Right lobe of liver (tissue), 6 donors: Measurements from ENCODE around the gene ZMYM4. TPM values are rescaled to one million over a fixed set of nuclear protein-coding genes. Genes with fewer than 3 reads are reported as not detected.

Source experiments
- ATAC-seq, 4 donors: fragments of 200-7000 bp; cut with Tn5 transposase; one replicate each; pipeline ENCODE4 v1.9.1; 2020; ENCODE audit warnings: mild to moderate bottlenecking in 4 of 4, moderate library complexity in 4 of 4
- DNase-seq, 3 donors: peaks; one replicate each; pipeline ENCODE4 v3.0.0-alpha.2; 2020
- H3K27ac ChIP-seq, 3 donors: fragments of 200-600 bp; one replicate each; pipeline ENCODE4 v1.8.0; 2022
- H3K27me3 ChIP-seq, 2 donors: fragments of 200-600 bp; one replicate each; pipeline ENCODE4 v1.8.0; 2022
- H3K36me3 ChIP-seq, 4 donors: fragments of 200-600 bp; sonication (generic) in 1 of 4; one replicate each; pipeline versions ENCODE4 v1.5.1 to v1.8.0; 2017 to 2022; ENCODE audit warnings: control low read depth in 1 of 4
- H3K4me1 ChIP-seq, 4 donors: fragments of 200-600 bp; sonication (generic) in 1 of 4; one replicate each; pipeline versions ENCODE4 v1.5.1 to v1.8.0; 2017 to 2022; ENCODE audit warnings: control low read depth in 1 of 4
- H3K4me3 ChIP-seq, 3 donors: fragments of 200-600 bp; one replicate each; pipeline ENCODE4 v1.8.0; 2022
- H3K9me3 ChIP-seq, 4 donors: fragments of 200-600 bp; sonication (generic) in 1 of 4; one replicate each; pipeline versions ENCODE4 v1.5.1 to v1.8.0; 2017 to 2022; ENCODE audit warnings: control low read depth in 1 of 4
- CTCF ChIP-seq, 4 donors: fragments of 200-600 bp in 3 of 4; fragments of 450-650 bp in 1 of 4; IDR thresholded peaks; one replicate each; pipeline versions ENCODE4 v1.5.1 to v1.8.0; 2016 to 2022; ENCODE audit warnings: antibody characterized with exemption in 4 of 4, mild to moderate bottlenecking in 2 of 4
- POLR2A ChIP-seq: fragments of 450-650 bp; IDR thresholded peaks from one replicate; pipeline ENCODE4 v1.6.1; 2017; ENCODE audit warnings: antibody characterized with exemption, mild to moderate bottlenecking
- WGBS: methylation state at CpG from one replicate; pipeline ENCODE4 v1.1.6; 2018; ENCODE audit warnings: low coverage, low lambda C conversion rate; ENCODE audit not compliant: insufficient coverage; ENCODE audit errors: missing lambda C conversion rate; 5-methylcytosine and 5-hydroxymethylcytosine counted together
- intact Hi-C, 2 donors: fragments of 100-400 bp; cut with DNase I; formaldehyde crosslinking; loops; one replicate each; pipeline versions ENCODE4 v1.11.2 to v1.14.1; 2022
- total RNA-seq, 6 experiments: library from RNA; depleted of rRNA in 2 of 6; stranded (reverse); fragments of >200 nt in 2 of 6; fragmentation: NEBNext Ultra II Directional in 3 of 6; extraction: Animal tissue kit (Norgen Biotek cat#: 25700) in 3 of 6; gene quantifications; one replicate each; pipeline versions ENCODE4 v1.1.0 to v1.2.4, GENCODE V29; 2016 to 2023
- donor health status: DM: no; HTN: yes; CAD: no.
- donor health status: DM: no; HTN: no; CAD: no.
- donor health status: DM: no; HTN: no; CAD: no.
- donor health status: DM: no; HTN: yes; CAD: no.
- donor health status: DM: no; HTN: yes; CAD: no.

ZMYM4 gene
- total RNA-seq, 6 experiments from 2014 or later = 13.3 to 20.4 (median 17.1) TPM

DNA sequence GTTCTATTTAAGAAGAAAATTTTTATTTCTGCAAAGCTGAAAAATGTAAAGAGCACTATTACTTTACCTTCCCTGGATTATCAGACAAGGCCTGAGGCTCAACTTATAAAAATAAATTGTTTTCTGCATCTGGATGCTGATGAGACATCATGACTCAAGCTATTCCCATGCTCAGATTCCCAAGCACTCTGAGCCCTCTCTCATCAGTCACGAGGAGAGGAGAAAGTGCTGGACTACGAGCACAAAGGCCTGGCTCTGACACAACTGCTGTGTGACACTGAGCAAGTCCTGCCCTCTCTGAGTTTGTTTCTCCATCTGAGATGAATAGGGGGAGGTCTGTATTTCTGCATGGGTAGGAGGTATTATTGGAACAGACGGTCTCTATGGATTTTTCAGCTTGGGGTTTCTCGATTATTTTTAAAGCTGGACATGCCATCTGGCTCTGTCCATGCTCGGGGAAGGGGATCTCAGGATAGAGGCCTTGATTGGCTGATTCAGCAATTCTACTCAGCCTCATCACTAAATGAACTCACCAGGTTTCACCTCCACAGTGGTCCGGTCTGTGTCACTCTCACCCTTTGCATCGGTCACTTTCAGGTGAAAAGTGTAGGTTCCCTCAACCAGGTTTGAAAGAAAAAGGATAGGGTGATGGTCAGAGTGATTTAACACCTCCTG, 181.0 kb downstream of the ZMYM4 start:
- intact Hi-C loops = loop anchor here (5.0 kb wide), 2 partner anchors 113 to 118 kb away; no protein-coding TSS in a partner anchor
- 83% methylated on average over 6 of the region's 7 CpGs for WGBS
- ATAC-seq (no peak), DNase-seq (no peak)
- H3K27ac ChIP-seq = no peak overlapping the region
- H3K4me1 ChIP-seq = peaks cover 0 to 38% (median 16%) of the 10 kb centered on the region in 4 donors
- H3K36me3 ChIP-seq = peaks cover 0 to 31% (median 17%) of the 10 kb centered on the region in 4 donors
- no peak overlapping the region for H3K4me3 ChIP-seq
- no peak for TF ChIP-seq CTCF (IDR thresholded peaks at IDR 0.05)
- no peak for TF ChIP-seq POLR2A
- H3K27me3 ChIP-seq = no peaks in the 10 kb centered on the region
- no peaks in the 10 kb centered on the region for H3K9me3 ChIP-seq

- intact Hi-C loops = loop anchor here (5.0 kb wide), 2 partner anchors 111 to 116 kb away; no protein-coding TSS in a partner anchor
- WGBS = 0% methylated on average over 3 of the region's 3 CpGs
- Histone ChIP-seq H3K4me1 (peaks cover 0 to 46% (median 21%) of the 10 kb centered on the region in 4 donors), H3K27me3 (no peaks in the 10 kb centered on the region), H3K9me3 (no peaks in the 10 kb centered on the region), H3K27ac (peak overlapping the region in 1 of 3 donors; percentile 9), H3K4me3 (no peak overlapping the region), H3K36me3 (peaks cover 0 to 26% (median 12%) of the 10 kb centered on the region in 4 donors)
- ATAC-seq (peak; percentile 72 to 88 (median 81)), DNase-seq (peak; percentile 83 to 87 (median 87))
- TF ChIP-seq CTCF (IDR thresholded peaks at IDR 0.05) = peak; percentile 82 to 88 (median 84)
- no peak for TF ChIP-seq POLR2A
Observed at GRCh38 chr1:35451125-35451528, 182.6 kb downstream of the ZMYM4 start.

DNA sequence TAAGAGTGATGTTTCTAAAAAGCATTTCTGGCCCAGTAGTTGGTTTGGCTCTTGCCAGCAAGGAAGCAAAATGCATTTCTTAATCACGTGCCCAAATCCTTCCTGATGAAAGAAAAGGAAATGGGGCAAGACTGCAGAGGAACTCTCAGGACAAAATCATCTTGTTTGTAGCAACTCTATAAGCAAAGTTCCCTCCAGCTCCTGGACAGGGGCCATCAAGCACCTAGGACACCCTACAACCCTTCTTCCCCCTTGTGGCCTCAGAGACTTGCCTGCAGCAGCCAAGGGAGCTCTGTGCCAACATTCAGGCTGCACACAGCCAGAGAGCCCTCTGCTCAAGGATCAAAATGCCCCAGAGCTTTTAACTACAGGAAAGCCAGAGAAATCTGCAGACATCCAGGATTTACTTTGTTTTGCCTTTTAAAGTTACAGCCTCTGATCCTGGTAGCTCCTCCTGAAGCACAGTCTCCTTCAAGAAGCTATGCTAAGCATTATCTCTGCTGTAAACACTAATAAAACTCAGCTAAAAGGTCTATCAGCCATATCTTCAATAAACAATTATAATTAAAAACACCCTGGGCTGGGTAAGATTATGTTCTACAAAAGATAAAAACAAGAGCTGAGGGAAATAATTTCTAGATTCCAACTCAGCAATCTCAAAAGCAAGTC, 183.7 kb downstream of the ZMYM4 start:
- H3K4me1 ChIP-seq = peaks cover 0 to 42% (median 19%) of the 10 kb centered on the region in 4 donors
- ATAC-seq (peak in 3 of 4 donors; percentile 4 to 15 (median 10)), DNase-seq (peak in 1 of 3 donors; percentile 60)
- 57% methylated on average over 1 of the region's 1 CpG for WGBS
- peak overlapping the region in 1 of 3 donors; percentile 1 for H3K27ac ChIP-seq
- H3K36me3 ChIP-seq = peaks cover 0 to 20% (median 12%) of the 10 kb centered on the region in 4 donors
- no peaks in the 10 kb centered on the region for H3K9me3 ChIP-seq
- no peaks in the 10 kb centered on the region for H3K27me3 ChIP-seq
- TF ChIP-seq POLR2A = no peak
- peak in 1 of 4 donors; percentile 4 for TF ChIP-seq CTCF (IDR thresholded peaks at IDR 0.05)
- H3K4me3 ChIP-seq = no peak overlapping the region
- intact Hi-C loops = loop anchor here (5.0 kb wide), 2 partner anchors 110 to 115 kb away; no protein-coding TSS in a partner anchor

DNA sequence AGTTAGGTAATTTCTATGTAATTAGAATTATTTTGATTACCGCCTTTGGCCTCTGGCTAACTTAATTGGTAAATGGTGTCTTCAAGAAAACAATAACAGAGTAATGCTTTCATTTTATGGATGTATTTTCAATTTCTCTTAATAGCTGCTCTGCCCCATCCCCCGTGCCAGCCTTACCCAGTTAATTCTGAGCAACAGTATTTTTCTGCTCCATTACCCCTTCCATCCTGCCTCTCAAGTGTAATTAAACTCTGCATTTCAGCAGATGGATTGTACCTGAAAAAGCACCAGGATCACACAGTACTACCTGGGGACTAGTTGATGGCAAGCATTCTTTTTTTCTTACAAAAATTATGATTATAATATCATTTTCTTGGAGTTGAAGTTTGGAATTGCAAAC, 184.5 kb downstream of the ZMYM4 start:
- ATAC-seq (no peak), DNase-seq (no peak)
- no peak for TF ChIP-seq POLR2A
- no peak for TF ChIP-seq CTCF (IDR thresholded peaks at IDR 0.05)
- Histone ChIP-seq H3K9me3 (no peaks in the 10 kb centered on the region), H3K4me3 (no peak overlapping the region), H3K4me1 (peaks cover 0 to 34% (median 15%) of the 10 kb centered on the region in 4 donors), H3K27me3 (no peaks in the 10 kb centered on the region), H3K36me3 (peaks cover 0 to 20% (median 10%) of the 10 kb centered on the region in 4 donors), H3K27ac (no peak overlapping the region)
- 97% methylated on average over 2 of the region's 2 CpGs for WGBS
- intact Hi-C loops = loop anchor here (5.0 kb wide), 2 partner anchors 109 to 114 kb away; no protein-coding TSS in a partner anchor
